Uterus (tissue), 2 donors: ENCODE results near the gene KRT85.

ENCODE experiments used
- CTCF ChIP-seq, 4 experiments: fragments of 200-600 bp in 2 of 4; fragments of 450-650 bp in 2 of 4; sonication (generic) in 2 of 4; IDR thresholded peaks; one replicate each; pipeline ENCODE4 v1.5.1; 2016 to 2019; ENCODE audit warnings: antibody characterized with exemption in 4 of 4, mild to moderate bottlenecking in 2 of 4, moderate library complexity in 1 of 4
- POLR2A ChIP-seq, 2 donors: fragments of 450-650 bp; IDR thresholded peaks; one replicate each; pipeline ENCODE4 v1.6.1; 2016; ENCODE audit warnings: antibody characterized with exemption in 2 of 2, mild to moderate bottlenecking in 1 of 2, moderate library complexity in 1 of 2

- TF ChIP-seq CTCF (IDR thresholded peaks at IDR 0.05), result no peak
- TF ChIP-seq POLR2A (IDR thresholded peaks at IDR 0.05), result no peak
These were observed 56.5 kb downstream of the KRT85 start for GRCh38 chr12:52310622-52311284.
